Measurements from ENCODE around the gene BCL2. TPM values are rescaled to one million over a fixed set of nuclear protein-coding genes. Genes with fewer than 3 reads are reported as not detected.

The BCL2 gene
- total and polyA plus RNA-seq, 4 donors = 2.6 to 25.4 (median 14.0) TPM

GRCh38 chr18:63187223-63187574 lies 132.4 kb downstream of the BCL2 start:
- Histone ChIP-seq H3K9me3 (ENCODE audit: control insufficient read depth, low read length) (no peaks in the 10 kb centered on the region), H3K4me3 (ENCODE audit: low read length in 2 of 2) (no peak overlapping the region), H3K4me1 (ENCODE audit: control insufficient read depth in 1 of 2, insufficient read depth in 2 of 2, low read length in 2 of 2) (peaks cover 2 to 9% of the 10 kb centered on the region in 2 donors), H3K27ac (ENCODE audit: low read depth in 1 of 2, low read length in 2 of 2) (no peak overlapping the region), H3K36me3 (ENCODE audit: control insufficient read depth in 1 of 2, insufficient read depth in 2 of 2, low read length in 1 of 2) (no peaks in the 10 kb centered on the region), H3K27me3 (ENCODE audit: control insufficient read depth in 1 of 2, insufficient read depth in 2 of 2, low read length in 1 of 2) (no peaks in the 10 kb centered on the region)
- ATAC-seq (ENCODE audit: low FRiP score) = no peak
- DNase-seq = no peak
- WGBS, 2 donors = 48 to 59% methylated on average over 2 of the region's 2 CpGs
- intact Hi-C loops (cut with DNase I) = no loop called here

- no peak overlapping the region for H3K4me3 ChIP-seq (ENCODE audit: low read length in 2 of 2)
- 10 to 20% methylated on average over 2 of the region's 2 CpGs for WGBS, 2 donors
- no peaks in the 10 kb centered on the region for H3K9me3 ChIP-seq (ENCODE audit: control insufficient read depth, low read length)
- peaks cover 2 to 9% of the 10 kb centered on the region in 2 donors for H3K4me1 ChIP-seq (ENCODE audit: control insufficient read depth in 1 of 2, insufficient read depth in 2 of 2, low read length in 2 of 2)
- no peaks in the 10 kb centered on the region for H3K36me3 ChIP-seq (ENCODE audit: control insufficient read depth in 1 of 2, insufficient read depth in 2 of 2, low read length in 1 of 2)
- no peaks in the 10 kb centered on the region for H3K27me3 ChIP-seq (ENCODE audit: control insufficient read depth in 1 of 2, insufficient read depth in 2 of 2, low read length in 1 of 2)
- no peak for ATAC-seq (ENCODE audit: low FRiP score)
- intact Hi-C loops (cut with DNase I) = no loop called here
- H3K27ac ChIP-seq (ENCODE audit: low read depth in 1 of 2, low read length in 2 of 2) = no peak overlapping the region
- DNase-seq = no peak
Measured at GRCh38 chr18:63186520-63187222, 132.9 kb downstream of the BCL2 start.

GRCh38 chr18:63185984-63186383 lies 133.6 kb downstream of the BCL2 start:
- Histone ChIP-seq H3K4me1 (ENCODE audit: control insufficient read depth in 1 of 2, insufficient read depth in 2 of 2, low read length in 2 of 2) (peaks cover 2 to 10% of the 10 kb centered on the region in 2 donors), H3K36me3 (ENCODE audit: control insufficient read depth in 1 of 2, insufficient read depth in 2 of 2, low read length in 1 of 2) (no peaks in the 10 kb centered on the region), H3K27ac (ENCODE audit: low read depth in 1 of 2, low read length in 2 of 2) (no peak overlapping the region), H3K9me3 (ENCODE audit: control insufficient read depth, low read length) (no peaks in the 10 kb centered on the region), H3K4me3 (ENCODE audit: low read length in 2 of 2) (no peak overlapping the region), H3K27me3 (ENCODE audit: control insufficient read depth in 1 of 2, insufficient read depth in 2 of 2, low read length in 1 of 2) (no peaks in the 10 kb centered on the region)
- 38 to 42% methylated on average over 2 of the region's 2 CpGs for WGBS, 2 donors
- intact Hi-C loops (cut with DNase I) = no loop called here
- ATAC-seq (ENCODE audit: low FRiP score) = no peak
- DNase-seq = no peak

- Histone ChIP-seq H3K4me1 (ENCODE audit: control insufficient read depth in 1 of 2, insufficient read depth in 2 of 2, low read length in 2 of 2) (peaks cover 2 to 10% of the 10 kb centered on the region in 2 donors), H3K27me3 (ENCODE audit: control insufficient read depth in 1 of 2, insufficient read depth in 2 of 2, low read length in 1 of 2) (no peaks in the 10 kb centered on the region), H3K9me3 (ENCODE audit: control insufficient read depth, low read length) (no peaks in the 10 kb centered on the region), H3K27ac (ENCODE audit: low read depth in 1 of 2, low read length in 2 of 2) (no peak overlapping the region), H3K36me3 (ENCODE audit: control insufficient read depth in 1 of 2, insufficient read depth in 2 of 2, low read length in 1 of 2) (no peaks in the 10 kb centered on the region), H3K4me3 (ENCODE audit: low read length in 2 of 2) (no peak overlapping the region)
- intact Hi-C loops (cut with DNase I) = no loop called here
- no peak for DNase-seq
- ATAC-seq (ENCODE audit: low FRiP score) = no peak
- 94 to 95% methylated on average over 8 of the region's 8 CpGs for WGBS, 2 donors
Measured at GRCh38 chr18:63183952-63184770, 135.4 kb downstream of the BCL2 start.

GRCh38 chr18:63183378-63183777 lies 136.2 kb downstream of the BCL2 start:
- 85 to 90% methylated on average over 9 of the region's 9 CpGs for WGBS, 2 donors
- H3K27ac ChIP-seq (ENCODE audit: low read depth in 1 of 2, low read length in 2 of 2) = no peak overlapping the region
- DNase-seq (no peak), ATAC-seq (ENCODE audit: low FRiP score) (no peak)
- no peaks in the 10 kb centered on the region for H3K36me3 ChIP-seq (ENCODE audit: control insufficient read depth in 1 of 2, insufficient read depth in 2 of 2, low read length in 1 of 2)
- no peaks in the 10 kb centered on the region for H3K27me3 ChIP-seq (ENCODE audit: control insufficient read depth in 1 of 2, insufficient read depth in 2 of 2, low read length in 1 of 2)
- H3K4me1 ChIP-seq (ENCODE audit: control insufficient read depth in 1 of 2, insufficient read depth in 2 of 2, low read length in 2 of 2) = peaks cover 2 to 10% of the 10 kb centered on the region in 2 donors
- H3K9me3 ChIP-seq (ENCODE audit: control insufficient read depth, low read length) = no peaks in the 10 kb centered on the region
- intact Hi-C loops (cut with DNase I) = no loop called here
- no peak overlapping the region for H3K4me3 ChIP-seq (ENCODE audit: low read length in 2 of 2)

- intact Hi-C loops (cut with DNase I) = no loop called here
- 76 to 81% methylated on average over 5 of the region's 5 CpGs for WGBS, 2 donors
- no peak overlapping the region for H3K27ac ChIP-seq (ENCODE audit: low read depth in 1 of 2, low read length in 2 of 2)
- ATAC-seq (ENCODE audit: low FRiP score) (no peak), DNase-seq (no peak)
- no peaks in the 10 kb centered on the region for H3K9me3 ChIP-seq (ENCODE audit: control insufficient read depth, low read length)
- no peaks in the 10 kb centered on the region for H3K36me3 ChIP-seq (ENCODE audit: control insufficient read depth in 1 of 2, insufficient read depth in 2 of 2, low read length in 1 of 2)
- H3K4me3 ChIP-seq (ENCODE audit: low read length in 2 of 2) = no peak overlapping the region
- H3K4me1 ChIP-seq (ENCODE audit: control insufficient read depth in 1 of 2, insufficient read depth in 2 of 2, low read length in 2 of 2) = peaks cover 0 to 9% of the 10 kb centered on the region in 2 donors
- no peaks in the 10 kb centered on the region for H3K27me3 ChIP-seq (ENCODE audit: control insufficient read depth in 1 of 2, insufficient read depth in 2 of 2, low read length in 1 of 2)
Measured at GRCh38 chr18:63182861-63183260, 136.7 kb downstream of the BCL2 start.

GRCh38 chr18:63182310-63182772 lies 137.2 kb downstream of the BCL2 start:
- Histone ChIP-seq H3K27me3 (ENCODE audit: control insufficient read depth in 1 of 2, insufficient read depth in 2 of 2, low read length in 1 of 2) (no peaks in the 10 kb centered on the region), H3K9me3 (ENCODE audit: control insufficient read depth, low read length) (no peaks in the 10 kb centered on the region), H3K4me1 (ENCODE audit: control insufficient read depth in 1 of 2, insufficient read depth in 2 of 2, low read length in 2 of 2) (peaks cover 0 to 4% of the 10 kb centered on the region in 2 donors), H3K27ac (ENCODE audit: low read depth in 1 of 2, low read length in 2 of 2) (no peak overlapping the region), H3K36me3 (ENCODE audit: control insufficient read depth in 1 of 2, insufficient read depth in 2 of 2, low read length in 1 of 2) (no peaks in the 10 kb centered on the region), H3K4me3 (ENCODE audit: low read length in 2 of 2) (no peak overlapping the region)
- intact Hi-C loops (cut with DNase I) = no loop called here
- no peak for ATAC-seq (ENCODE audit: low FRiP score)
- WGBS, 2 donors = 83 to 92% methylated on average over 5 of the region's 5 CpGs
- DNase-seq = no peak

- peaks cover 0 to 4% of the 10 kb centered on the region in 2 donors for H3K4me1 ChIP-seq (ENCODE audit: control insufficient read depth in 1 of 2, insufficient read depth in 2 of 2, low read length in 2 of 2)
- no peaks in the 10 kb centered on the region for H3K36me3 ChIP-seq (ENCODE audit: control insufficient read depth in 1 of 2, insufficient read depth in 2 of 2, low read length in 1 of 2)
- H3K27ac ChIP-seq (ENCODE audit: low read depth in 1 of 2, low read length in 2 of 2) = no peak overlapping the region
- no peaks in the 10 kb centered on the region for H3K27me3 ChIP-seq (ENCODE audit: control insufficient read depth in 1 of 2, insufficient read depth in 2 of 2, low read length in 1 of 2)
- 20 to 31% methylated on average over 5 of the region's 5 CpGs for WGBS, 2 donors
- intact Hi-C loops (cut with DNase I) = no loop called here
- H3K4me3 ChIP-seq (ENCODE audit: low read length in 2 of 2) = no peak overlapping the region
- ATAC-seq (ENCODE audit: low FRiP score) (no peak), DNase-seq (no peak)
- no peaks in the 10 kb centered on the region for H3K9me3 ChIP-seq (ENCODE audit: control insufficient read depth, low read length)
Measured at GRCh38 chr18:63181706-63182309, 137.8 kb downstream of the BCL2 start.

Measured in aorta (tissue), 5 donors.